HepG2 (cell line): ENCODE results near the gene VASN. TPM values are rescaled to one million over a fixed set of nuclear protein-coding genes. Genes with fewer than 3 reads are reported as not detected.

Source experiments
- IRF2 ChIP-seq: IDR thresholded peaks from 2 replicates; pipeline ENCODE4 v1.6.1; 2018; ENCODE audit warnings: missing genetic modification reagents, missing compliant biosample characterization
- PITX1 ChIP-seq: sonication (generic); formaldehyde crosslinking; IDR thresholded peaks from 2 replicates; pipeline ENCODE4 v1.5.1; 2020; ENCODE audit warnings: mild to moderate bottlenecking, missing genetic modification reagents
- SOX13 ChIP-seq, 3 experiments: fragments of 450-650 bp in 1 of 3; sonication (generic) in 1 of 3; formaldehyde crosslinking in 1 of 3; IDR thresholded peaks in 2 of 3; conservative IDR thresholded peaks in 1 of 3; 2 replicates each; pipeline versions ENCODE4 v1.5.0 to v1.6.1; 2016 to 2020; ENCODE audit warnings: antibody characterized with exemption in 1 of 3, mild to moderate bottlenecking in 1 of 3, missing compliant biosample characterization in 1 of 3, missing genetic modification reagents in 1 of 3, moderate library complexity in 1 of 3
- THYN1 ChIP-seq: sonication (generic); formaldehyde crosslinking; IDR thresholded peaks from 2 replicates; pipeline ENCODE4 v1.8.1; 2023; ENCODE audit warnings: low read depth, mild to moderate bottlenecking, moderate library complexity, missing genetic modification reagents, borderline replicate concordance
- ZNF530 ChIP-seq: sonication (generic); formaldehyde crosslinking; IDR thresholded peaks from 2 replicates; pipeline ENCODE4 v1.5.0; 2020; ENCODE audit warnings: low read depth, mild to moderate bottlenecking, missing genetic modification reagents
- ZNF75D ChIP-seq: sonication (generic); formaldehyde crosslinking; IDR thresholded peaks from 2 replicates; pipeline ENCODE4 v1.8.1; 2023; ENCODE audit warnings: missing genetic modification reagents, mild to moderate bottlenecking, borderline replicate concordance
- polyA plus RNA-seq, 8 experiments: library from polyadenylated mRNA; depleted of rRNA in 3 of 8; stranded (reverse) in 7 of 8; unstranded in 1 of 8; fragments of >200 nt; fragmentation: Illumina TruSeq in 4 of 8; extraction: Trizol in 4 of 8; gene quantifications; 2 replicates each; pipeline versions ENCODE4 v1.2.1 to v1.2.3, GENCODE V29; 2011 to 2016; ENCODE audit warnings: low read depth in 4 of 8, missing spikeins in 1 of 8, mixed read lengths in 1 of 8; ENCODE audit not compliant: insufficient read depth in 1 of 8
- total RNA-seq, 5 experiments: library from RNA; depleted of rRNA; stranded (reverse); fragments of >200 nt; fragmentation: Illumina TruSeq; extraction: Trizol; gene quantifications; 2 replicates each; pipeline ENCODE4 v1.2.3, GENCODE V29; 2016; ENCODE audit warnings: low read depth in 1 of 5
- TF ChIP-seq, protein P1 (sequence below): sonication (generic); formaldehyde crosslinking; IDR thresholded peaks from 2 replicates; pipeline ENCODE4 v1.5.0; 2020; ENCODE audit warnings: mild to moderate bottlenecking, missing genetic modification reagents
- TF ChIP-seq, protein P2 (sequence below): sonication (generic); formaldehyde crosslinking; IDR thresholded peaks from 2 replicates; pipeline ENCODE4 v1.4.0; 2020; ENCODE audit warnings: missing genetic modification reagents
- TF ChIP-seq, protein P3 (sequence below): sonication (generic); formaldehyde crosslinking; IDR thresholded peaks from 2 replicates; pipeline ENCODE4 v1.4.0; 2020; ENCODE audit warnings: low read depth, mild to moderate bottlenecking, missing genetic modification reagents
- TF ChIP-seq, protein P4 (sequence below): sonication (generic); formaldehyde crosslinking; IDR thresholded peaks from 2 replicates; pipeline ENCODE4 v1.5.0; 2020; ENCODE audit warnings: mild to moderate bottlenecking, missing genetic modification reagents, borderline replicate concordance

The VASN gene
- total and polyA plus RNA-seq, 2 of the 13 experiments (the other 11 are each of a cell fraction or from before 2014, with no cell fraction given), result 8.4 to 18.2 TPM

DNA sequence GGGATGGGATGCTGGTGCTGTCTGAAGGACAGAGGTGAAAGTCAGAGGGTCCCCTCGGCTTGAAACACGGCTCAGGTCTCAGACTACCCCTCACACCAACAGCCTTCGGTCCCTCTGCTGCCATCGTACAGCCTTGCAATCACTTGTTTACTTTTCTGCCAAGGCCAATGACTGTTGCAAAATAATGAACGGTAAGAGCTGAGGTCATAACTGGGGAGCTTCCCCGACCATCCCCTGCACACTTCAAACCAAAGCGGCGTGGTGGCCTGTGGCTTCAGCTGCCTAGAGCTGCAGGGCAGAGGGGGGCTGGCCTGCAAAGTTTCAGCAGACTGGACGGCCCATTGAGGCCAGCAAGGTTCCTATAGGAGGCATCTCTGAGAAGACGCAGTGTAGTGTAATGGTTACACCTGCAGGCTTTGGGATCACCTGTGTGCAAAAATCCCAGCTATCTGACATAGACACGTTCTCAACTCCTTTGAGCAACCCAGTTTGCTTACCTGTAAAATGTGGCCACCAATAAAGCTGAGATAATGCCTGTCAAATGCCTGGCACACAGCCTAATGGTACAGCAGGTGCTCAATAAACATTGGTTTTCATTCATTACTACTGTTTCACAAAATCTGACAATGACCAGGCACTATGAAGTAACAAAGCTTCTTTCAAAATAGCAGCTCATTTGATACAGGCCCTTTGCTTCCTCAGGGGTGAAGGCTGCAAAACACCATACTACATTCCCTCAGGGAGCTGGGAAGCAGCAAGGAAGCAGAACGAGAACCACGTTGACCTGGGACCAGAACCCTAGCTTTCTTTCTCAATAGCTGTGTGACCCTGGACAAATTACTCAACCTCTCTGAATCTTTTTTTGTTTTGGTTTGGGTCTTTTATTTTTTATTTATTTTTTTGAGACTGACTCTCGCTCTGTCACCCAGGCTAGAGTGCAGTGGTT is 25.5 kb upstream of the VASN start (continued):
- TF ChIP-seq, protein P1, sequence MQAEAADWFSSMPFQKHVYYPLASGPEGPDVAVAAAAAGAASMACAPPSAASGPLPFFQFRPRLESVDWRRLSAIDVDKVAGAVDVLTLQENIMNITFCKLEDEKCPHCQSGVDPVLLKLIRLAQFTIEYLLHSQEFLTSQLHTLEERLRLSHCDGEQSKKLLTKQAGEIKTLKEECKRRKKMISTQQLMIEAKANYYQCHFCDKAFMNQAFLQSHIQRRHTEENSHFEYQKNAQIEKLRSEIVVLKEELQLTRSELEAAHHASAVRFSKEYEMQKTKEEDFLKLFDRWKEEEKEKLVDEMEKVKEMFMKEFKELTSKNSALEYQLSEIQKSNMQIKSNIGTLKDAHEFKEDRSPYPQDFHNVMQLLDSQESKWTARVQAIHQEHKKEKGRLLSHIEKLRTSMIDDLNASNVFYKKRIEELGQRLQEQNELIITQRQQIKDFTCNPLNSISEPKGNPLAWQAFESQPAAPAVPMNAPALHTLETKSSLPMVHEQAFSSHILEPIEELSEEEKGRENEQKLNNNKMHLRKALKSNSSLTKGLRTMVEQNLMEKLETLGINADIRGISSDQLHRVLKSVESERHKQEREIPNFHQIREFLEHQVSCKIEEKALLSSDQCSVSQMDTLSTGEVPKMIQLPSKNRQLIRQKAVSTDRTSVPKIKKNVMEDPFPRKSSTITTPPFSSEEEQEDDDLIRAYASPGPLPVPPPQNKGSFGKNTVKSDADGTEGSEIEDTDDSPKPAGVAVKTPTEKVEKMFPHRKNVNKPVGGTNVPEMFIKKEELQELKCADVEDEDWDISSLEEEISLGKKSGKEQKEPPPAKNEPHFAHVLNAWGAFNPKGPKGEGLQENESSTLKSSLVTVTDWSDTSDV (CRISPR knock-in tag), result no peak
- TF ChIP-seq, protein P2, sequence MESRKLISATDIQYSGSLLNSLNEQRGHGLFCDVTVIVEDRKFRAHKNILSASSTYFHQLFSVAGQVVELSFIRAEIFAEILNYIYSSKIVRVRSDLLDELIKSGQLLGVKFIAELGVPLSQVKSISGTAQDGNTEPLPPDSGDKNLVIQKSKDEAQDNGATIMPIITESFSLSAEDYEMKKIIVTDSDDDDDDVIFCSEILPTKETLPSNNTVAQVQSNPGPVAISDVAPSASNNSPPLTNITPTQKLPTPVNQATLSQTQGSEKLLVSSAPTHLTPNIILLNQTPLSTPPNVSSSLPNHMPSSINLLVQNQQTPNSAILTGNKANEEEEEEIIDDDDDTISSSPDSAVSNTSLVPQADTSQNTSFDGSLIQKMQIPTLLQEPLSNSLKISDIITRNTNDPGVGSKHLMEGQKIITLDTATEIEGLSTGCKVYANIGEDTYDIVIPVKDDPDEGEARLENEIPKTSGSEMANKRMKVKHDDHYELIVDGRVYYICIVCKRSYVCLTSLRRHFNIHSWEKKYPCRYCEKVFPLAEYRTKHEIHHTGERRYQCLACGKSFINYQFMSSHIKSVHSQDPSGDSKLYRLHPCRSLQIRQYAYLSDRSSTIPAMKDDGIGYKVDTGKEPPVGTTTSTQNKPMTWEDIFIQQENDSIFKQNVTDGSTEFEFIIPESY, result peak; percentile 65; the same call in 1 of the 2 replicates
- TF ChIP-seq THYN1 (CRISPR knock-in tag) (no peak), SOX13 (IDR thresholded peaks at IDR 0.05) (no peak), SOX13 (CRISPR knock-in tag; conservative IDR thresholded peaks at IDR 0.05 in 1 of 2, IDR thresholded peaks at IDR 0.05 in 1 of 2) (peak in 1 of 2 experiments; percentile 83; a peak in 2 of 4 replicates), ZNF75D (CRISPR knock-in tag) (no peak), ZNF530 (CRISPR knock-in tag) (no peak), PITX1 (CRISPR knock-in tag) (no peak; the same call in 1 of the 2 replicates), IRF2 (CRISPR knock-in tag) (peak; percentile 81)
- TF ChIP-seq, protein P3, sequence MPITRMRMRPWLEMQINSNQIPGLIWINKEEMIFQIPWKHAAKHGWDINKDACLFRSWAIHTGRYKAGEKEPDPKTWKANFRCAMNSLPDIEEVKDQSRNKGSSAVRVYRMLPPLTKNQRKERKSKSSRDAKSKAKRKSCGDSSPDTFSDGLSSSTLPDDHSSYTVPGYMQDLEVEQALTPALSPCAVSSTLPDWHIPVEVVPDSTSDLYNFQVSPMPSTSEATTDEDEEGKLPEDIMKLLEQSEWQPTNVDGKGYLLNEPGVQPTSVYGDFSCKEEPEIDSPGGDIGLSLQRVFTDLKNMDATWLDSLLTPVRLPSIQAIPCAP (CRISPR knock-in tag), result no peak
- TF ChIP-seq, protein P4, sequence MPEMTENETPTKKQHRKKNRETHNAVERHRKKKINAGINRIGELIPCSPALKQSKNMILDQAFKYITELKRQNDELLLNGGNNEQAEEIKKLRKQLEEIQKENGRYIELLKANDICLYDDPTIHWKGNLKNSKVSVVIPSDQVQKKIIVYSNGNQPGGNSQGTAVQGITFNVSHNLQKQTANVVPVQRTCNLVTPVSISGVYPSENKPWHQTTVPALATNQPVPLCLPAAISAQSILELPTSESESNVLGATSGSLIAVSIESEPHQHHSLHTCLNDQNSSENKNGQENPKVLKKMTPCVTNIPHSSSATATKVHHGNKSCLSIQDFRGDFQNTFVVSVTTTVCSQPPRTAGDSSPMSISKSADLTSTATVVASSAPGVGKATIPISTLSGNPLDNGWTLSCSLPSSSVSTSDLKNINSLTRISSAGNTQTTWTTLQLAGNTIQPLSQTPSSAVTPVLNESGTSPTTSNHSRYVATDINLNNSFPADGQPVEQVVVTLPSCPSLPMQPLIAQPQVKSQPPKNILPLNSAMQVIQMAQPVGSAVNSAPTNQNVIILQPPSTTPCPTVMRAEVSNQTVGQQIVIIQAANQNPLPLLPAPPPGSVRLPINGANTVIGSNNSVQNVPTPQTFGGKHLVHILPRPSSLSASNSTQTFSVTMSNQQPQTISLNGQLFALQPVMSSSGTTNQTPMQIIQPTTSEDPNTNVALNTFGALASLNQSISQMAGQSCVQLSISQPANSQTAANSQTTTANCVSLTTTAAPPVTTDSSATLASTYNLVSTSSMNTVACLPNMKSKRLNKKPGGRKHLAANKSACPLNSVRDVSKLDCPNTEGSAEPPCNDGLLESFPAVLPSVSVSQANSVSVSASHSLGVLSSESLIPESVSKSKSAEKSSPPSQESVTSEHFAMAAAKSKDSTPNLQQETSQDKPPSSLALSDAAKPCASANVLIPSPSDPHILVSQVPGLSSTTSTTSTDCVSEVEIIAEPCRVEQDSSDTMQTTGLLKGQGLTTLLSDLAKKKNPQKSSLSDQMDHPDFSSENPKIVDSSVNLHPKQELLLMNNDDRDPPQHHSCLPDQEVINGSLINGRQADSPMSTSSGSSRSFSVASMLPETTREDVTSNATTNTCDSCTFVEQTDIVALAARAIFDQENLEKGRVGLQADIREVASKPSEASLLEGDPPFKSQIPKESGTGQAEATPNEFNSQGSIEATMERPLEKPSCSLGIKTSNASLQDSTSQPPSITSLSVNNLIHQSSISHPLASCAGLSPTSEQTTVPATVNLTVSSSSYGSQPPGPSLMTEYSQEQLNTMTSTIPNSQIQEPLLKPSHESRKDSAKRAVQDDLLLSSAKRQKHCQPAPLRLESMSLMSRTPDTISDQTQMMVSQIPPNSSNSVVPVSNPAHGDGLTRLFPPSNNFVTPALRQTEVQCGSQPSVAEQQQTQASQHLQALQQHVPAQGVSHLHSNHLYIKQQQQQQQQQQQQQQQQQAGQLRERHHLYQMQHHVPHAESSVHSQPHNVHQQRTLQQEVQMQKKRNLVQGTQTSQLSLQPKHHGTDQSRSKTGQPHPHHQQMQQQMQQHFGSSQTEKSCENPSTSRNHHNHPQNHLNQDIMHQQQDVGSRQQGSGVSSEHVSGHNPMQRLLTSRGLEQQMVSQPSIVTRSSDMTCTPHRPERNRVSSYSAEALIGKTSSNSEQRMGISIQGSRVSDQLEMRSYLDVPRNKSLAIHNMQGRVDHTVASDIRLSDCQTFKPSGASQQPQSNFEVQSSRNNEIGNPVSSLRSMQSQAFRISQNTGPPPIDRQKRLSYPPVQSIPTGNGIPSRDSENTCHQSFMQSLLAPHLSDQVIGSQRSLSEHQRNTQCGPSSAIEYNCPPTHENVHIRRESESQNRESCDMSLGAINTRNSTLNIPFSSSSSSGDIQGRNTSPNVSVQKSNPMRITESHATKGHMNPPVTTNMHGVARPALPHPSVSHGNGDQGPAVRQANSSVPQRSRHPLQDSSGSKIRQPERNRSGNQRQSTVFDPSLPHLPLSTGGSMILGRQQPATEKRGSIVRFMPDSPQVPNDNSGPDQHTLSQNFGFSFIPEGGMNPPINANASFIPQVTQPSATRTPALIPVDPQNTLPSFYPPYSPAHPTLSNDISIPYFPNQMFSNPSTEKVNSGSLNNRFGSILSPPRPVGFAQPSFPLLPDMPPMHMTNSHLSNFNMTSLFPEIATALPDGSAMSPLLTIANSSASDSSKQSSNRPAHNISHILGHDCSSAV (CRISPR knock-in tag), result no peak
